Activated CD8-positive, alpha-beta memory T cell treated with anti-CD3 and anti-CD28 coated beads, Interleukin-2, amount 50 U/mL, for 1 hour (primary cell): Measurements from ENCODE around the gene KRTAP12-4.
"Not testable (repeated sequence)": the region's sequence is repeated elsewhere in the genome, so short reads cannot be mapped to it uniquely, and the experiment has no call there.

Experiments used
- DNase-seq: peaks from one replicate; pipeline ENCODE4 v3.0.0-alpha.2; 2020; ENCODE audit errors: extremely low read depth

KRTAP12-4 gene

DNA sequence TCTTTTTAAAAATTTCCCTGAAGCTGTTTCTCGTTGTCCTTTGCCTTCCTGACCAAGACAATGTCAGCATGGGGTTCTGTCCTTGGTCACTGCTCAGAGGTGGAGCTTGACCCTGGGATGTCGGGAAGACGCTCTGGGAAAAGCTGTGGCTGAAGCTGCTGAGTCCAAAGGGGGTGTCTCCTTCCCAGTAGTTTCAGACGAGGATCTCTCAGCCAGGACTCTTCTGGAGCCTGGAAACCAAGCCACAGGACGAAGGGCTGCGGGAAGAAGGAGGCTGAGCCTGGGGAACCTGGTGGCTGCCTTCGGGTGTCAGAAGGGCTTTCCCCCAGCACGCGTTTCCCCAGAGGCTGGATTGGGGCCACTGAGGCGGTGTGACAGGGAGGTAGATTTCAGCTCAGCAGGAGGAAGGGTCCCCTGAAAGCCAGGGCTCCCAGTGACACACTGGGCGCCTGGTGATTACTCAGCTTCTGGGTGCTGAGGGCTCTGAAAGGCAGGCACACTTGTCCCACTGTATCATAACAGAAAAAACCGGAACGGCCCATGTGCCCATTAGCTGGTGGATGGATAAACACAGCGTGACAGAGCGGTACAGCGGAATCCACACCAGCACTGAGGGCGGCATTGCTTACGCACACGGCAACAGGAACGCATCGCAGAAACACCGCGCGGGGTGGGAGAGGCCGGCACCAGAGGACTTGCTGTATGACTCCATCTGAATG, 32.5 kb upstream of the KRTAP12-4 start:
- DNase-seq = no peak

DNA sequence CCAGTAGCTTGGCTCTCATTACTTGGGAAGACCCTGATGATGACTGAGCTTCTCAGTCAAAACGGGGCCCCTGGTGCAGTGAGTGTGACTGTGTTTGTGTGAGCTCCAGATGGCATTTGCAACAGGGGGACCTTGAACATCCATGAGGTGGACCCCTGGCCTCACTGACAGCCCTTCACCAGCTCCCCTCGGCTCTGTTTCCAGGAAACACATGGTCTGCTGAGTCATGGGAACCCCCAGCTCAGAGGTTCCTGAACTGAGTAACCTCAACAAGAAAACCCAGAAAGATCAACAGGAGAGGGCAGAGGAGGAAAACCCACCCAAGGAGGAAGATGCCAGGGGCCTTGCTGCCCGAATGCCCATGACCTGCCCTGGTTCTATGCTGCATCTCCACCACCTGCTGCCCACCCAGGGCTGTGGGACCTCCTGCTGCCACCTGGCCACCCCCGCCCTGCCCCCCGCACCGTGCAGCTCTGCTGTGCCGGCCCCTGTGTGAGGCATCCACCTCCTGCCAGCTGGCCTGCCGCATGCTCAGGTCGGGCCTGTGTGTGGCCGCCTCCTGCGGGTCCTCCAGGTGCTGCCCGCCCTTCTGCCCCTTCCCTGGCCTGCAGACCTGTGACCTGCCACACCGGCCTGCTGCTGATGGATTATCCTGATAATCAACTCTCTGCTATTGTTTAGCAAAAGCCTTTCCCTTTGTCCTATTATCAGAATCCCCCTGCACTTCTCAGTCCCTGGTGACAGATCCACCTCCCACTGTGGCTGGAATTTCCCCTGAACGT, 31.7 kb upstream of the KRTAP12-4 start:
- DNase-seq = no peak

DNA sequence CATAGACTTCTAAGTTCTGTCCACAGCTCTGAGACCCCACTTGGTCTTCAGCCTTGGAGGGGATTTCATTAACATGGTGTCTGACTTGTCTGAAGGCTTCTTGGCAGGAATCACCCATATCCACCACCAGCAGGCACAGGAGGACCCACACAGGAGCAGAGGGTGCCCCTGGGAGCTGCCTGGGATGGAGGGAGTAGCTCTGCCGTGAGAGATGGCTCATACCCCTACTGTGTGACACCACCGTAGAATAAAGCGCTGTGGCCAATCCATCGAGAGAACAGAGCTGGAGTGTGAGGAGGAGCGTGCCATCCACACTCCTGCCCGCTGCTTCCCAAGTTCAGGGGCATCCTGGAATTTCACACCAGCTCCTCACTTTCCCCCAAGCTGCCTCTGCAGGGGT, 30.6 kb upstream of the KRTAP12-4 start:
- DNase-seq = not testable (repeated sequence)

DNA sequence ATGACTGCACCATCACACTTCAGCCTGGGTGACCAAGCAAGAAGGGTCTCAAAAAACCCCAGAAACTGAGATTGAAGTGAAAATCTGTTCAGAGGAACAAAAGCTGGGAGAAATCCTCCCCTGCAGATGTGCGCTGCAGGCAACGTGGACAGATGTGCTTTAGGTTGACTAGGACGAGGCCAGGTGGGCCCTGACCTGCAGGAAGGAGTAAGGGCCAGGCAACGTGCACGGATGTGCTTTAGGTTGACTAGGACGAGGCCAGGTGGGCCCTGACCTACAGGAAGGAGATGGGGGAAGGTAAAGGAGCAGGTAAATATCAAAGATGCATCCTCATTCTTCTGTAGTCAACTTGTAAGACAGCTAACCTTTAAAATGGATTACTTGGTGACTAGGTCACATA, 30.0 kb upstream of the KRTAP12-4 start:
- no peak for DNase-seq

DNA sequence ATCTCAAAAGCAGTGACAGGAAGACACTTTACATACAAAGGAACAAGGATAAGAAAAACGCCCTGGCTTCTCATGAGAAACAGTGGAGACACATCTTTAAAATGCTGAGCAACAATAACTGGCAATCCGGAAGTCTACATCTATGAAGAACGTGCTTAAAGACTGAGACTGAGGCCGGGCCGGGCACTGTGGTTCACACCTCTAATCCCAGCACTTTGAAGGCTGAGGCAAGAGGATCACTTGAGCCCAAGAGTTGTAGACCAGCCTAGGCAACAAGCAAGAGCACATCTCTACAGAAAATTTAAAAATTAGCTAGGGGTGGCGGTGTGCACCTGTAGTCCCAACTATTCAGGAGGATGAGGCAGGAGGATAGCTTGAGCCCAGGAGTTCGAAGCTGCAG, 29.6 kb upstream of the KRTAP12-4 start:
- DNase-seq = no peak

DNA sequence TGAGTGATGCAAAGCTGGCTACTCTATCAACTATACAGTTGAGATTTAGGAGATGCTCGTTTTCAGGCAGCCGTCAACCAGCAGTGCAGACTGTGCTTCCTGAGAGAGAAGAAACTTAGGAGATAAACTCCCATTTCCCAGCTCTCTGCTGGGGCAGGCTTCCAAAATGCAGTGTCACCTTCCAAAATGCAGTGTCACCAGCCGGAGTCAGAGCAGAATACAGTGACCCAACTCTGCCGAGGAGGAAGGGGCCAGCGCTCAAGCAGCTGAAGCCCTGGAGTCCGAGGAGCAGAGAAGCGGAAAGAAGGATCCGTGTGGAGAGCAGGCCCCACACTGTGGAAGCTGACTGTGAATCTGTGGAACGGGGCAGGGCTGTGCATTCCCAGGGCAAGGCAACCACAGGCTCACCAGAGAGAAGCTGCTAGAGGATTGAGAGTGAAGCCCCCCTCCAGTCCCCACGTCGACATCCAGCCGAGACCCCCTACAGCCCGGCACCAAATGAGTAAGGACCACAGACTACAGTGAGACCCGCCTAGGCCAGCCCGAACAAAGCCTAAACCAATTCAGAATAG, 28.2 kb upstream of the KRTAP12-4 start:
- DNase-seq = no peak

DNA sequence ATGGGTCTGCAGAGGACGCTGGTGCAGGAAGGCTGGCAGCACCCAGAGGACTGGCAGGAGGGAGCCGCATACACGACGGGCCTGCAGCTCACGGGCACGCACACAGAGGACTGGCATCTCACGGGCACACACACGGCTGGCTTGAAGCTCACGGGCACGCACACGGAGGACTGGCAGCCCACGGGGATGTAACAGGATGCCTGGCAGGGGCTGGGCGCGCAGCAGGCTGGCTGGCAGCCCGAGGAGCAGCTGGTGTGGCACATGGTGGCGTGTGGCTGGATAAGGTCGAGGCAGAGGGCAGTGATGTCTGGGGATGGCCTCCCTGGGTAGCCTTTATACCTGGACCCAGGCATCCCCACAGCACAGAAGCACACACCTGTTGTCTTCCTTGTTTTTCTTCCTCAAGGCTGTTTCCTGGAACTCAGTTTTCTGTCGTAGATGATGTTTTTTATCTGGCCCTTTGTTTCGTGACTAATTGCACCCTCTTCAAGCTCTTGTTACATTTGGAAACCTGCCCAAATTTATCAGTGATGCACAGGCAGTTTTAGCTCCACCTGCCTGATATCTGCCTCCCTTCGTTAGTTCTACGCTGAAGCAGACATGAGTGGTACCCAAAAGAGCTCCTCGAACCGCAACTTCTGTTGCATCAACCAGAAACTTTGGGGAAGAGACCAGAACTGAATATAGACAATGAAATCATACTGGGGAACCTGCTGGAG, 27.6 kb upstream of the KRTAP12-4 start, which contains the start of gene KRTAP12-1:
Gene KRTAP12-1, minus strand, starts transcription at position 303 of the 719 bp plus-strand sequence. Its CDS starts 40 bp downstream, at position 263.
- DNase-seq = no peak

DNA sequence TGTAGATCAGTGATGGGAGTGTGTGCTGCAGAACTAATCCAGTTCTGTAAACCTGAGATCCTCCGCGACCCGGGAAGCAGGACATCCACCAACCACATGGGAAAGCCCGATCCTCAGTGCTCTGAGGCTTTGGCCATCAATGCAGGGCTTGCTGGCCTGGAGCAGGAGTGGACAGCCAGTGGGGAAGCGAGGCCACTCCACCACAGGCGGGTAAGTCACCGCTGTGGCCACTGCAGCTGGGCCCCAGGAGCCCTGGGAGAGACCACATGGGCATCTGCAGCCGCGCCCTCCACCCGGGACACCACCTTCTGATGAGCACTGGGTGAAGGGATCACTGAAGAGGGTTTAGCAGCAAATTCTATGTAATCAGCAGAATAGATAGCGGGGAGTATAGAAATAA, 26.7 kb upstream of the KRTAP12-4 start:
- DNase-seq = no peak

DNA sequence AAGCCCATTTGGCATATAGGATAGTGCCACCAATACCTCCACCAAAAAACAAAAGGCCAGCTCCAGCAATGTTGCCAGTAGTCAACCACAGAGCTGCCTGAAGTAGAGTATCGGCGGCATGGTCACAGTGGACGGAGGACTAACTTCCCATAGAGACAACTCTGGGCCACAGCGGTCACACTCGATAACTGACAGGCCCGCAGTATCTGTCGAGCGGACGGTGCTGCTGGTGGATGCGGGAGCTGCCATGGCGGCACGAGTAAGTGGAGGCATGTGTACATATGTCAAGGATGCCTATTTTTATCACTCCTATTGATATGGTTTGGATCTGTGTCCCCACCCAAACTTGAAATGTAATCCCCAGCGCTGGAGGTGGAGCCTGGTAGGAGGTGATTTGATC, 23.4 kb upstream of the KRTAP12-4 start:
- DNase-seq = no peak

DNA sequence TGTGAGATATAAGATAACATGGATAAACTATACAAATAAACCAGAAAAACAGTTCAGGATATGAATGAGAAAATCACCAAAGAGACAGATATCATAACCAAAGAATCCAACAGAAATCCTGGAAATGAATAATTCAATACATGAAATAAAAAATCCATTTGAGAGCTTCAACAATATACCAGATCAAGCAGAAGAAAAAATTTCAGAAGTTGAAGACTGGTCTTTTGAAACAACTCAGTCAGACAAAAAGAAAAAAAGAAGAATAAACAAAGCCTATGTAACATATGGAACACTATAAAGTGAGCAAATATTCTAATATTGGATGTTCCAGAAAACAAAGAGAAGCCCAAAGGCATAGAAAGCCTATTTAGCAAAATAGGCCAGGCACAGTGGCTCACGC, 17.5 kb upstream of the KRTAP12-4 start:
- no peak for DNase-seq

DNA sequence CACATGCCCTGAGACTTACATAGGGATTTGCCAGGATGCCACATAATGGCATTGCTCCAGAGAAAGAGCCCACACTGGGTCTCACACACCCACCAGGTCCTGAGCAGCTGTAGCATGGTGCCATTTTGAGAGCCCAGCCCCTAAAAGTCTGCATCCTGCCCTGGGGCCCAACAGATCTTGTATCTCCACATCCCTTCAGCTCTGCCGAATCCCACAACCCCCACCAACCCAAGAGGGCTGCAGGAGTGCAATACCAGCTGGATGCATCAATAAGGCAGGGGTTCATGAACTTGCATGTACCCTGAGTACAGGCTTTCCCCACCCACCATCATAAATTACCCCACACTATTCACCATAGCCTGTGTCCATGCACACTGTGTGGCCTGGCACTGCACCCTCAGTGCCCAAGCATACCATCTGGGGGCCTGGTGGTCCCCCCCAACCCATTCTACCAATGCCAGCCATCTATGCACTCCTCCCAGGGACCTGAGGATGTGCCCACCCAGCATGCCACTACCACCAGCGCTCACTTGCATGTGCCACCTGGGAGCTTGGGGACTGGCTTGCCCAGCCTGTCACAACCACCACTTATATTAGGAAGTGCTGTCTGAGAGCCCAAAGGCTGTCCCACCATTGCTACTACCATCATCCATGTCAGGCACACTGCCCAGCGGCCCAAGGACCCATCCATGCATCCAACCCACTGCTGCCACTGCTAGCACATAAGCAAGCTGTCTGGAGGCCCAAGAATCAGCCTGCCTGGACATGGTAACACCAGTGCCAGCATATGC, 16.4 kb upstream of the KRTAP12-4 start:
- DNase-seq = no peak

DNA sequence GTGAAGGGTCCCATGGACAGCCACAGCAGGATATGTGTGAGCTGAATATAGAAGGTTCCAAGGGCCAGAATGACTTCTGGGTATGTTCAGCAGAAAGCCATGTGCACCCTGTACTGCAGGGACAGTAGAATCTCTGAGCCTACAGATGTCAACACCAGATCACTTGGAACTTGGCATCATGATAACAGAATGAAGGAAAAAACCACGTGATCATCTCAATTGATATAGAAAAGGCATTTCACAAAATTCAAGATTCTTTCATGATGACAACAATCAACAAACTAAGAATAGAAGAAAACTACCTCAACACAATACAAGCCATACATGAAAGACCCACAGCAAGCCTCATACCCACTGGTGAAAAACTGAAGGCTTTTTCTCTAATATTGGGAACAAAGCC, 13.2 kb upstream of the KRTAP12-4 start:
- no peak for DNase-seq

DNA sequence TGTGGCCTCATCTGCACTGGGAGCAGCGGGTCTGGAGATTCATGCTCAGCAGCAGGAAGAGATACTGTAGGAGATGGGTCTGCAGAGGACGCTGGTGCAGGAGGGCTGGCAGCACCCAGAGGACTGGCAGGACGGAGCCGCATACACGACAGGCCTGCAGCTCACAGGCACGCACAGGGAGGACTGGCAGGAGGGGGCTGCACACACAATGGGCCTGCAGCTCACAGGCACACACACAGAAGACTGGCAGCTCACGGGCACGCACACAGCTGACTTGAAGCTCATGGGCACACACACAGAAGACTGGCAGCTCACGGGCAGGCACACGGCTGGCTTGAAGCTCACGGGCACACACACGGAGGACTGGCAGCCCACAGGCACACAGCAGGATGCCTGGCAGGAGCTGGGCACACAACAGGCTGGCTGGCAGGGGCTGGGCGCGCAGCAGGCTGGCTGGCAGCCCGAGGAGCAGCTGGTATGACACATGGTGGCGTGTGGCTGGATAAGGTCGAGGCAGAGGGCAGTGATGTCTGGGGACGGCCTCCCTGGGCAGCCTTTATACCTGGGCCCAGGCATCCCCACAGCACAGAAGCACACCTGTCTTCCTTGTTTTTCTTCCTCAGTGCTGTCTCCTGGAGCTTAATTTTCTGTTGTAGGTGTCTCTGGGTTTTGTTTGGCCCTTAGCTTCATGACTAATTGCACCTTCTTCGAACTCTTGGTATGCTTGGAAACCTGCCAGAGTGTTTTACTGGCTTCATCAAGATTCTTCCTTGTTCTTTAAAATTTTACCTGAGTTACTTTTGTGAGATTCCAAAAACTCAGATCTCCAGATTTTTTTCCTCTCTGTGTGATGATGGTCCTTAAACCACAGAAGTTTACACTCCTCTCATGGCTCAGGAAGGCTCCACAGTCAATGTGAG, 12.2 kb upstream of the KRTAP12-4 start, which contains the start of gene KRTAP12-2:
Gene KRTAP12-2, minus strand, starts transcription at position 527 of the 920 bp plus-strand sequence. Its CDS starts 41 bp downstream, at position 486.
- DNase-seq = no peak

DNA sequence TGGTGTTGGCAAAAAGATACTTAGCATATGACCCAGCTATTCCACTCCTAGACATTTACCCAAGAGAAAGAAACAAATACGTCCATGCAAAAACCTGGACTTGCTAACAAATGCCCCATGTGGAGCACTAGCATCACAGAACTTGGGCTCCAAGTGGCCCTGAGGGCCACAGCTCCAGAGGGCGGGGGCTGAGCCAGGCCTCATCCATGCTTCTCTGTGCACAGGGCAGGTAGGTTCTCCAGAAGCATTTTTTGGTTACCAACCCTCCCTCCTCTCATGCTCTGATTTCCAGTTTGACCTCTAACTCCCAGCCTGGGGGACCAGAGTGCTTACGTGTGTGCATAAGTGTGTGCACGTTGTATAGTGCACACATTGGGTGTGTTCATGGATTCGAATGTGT, 10.2 kb upstream of the KRTAP12-4 start:
- DNase-seq = no peak

DNA sequence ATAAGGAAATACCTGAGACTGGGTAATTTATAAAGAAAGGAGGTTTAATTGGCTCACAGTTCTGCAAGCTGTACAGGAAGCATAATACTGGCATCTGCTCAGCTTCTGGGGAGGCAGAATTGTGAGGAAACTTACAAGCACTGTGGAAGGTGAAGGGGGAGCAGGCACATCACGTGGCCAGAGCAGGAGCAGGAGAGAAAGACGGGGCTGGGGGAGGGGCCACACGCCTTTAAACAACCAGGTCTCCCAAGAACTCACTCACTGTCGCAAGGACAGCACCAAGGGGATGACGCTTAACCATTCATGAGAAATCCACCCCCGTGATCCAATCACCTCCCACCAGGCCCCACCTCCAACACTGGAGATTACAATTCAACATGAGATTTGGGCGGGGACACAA, 7.1 kb upstream of the KRTAP12-4 start:
- not testable (repeated sequence) for DNase-seq

DNA sequence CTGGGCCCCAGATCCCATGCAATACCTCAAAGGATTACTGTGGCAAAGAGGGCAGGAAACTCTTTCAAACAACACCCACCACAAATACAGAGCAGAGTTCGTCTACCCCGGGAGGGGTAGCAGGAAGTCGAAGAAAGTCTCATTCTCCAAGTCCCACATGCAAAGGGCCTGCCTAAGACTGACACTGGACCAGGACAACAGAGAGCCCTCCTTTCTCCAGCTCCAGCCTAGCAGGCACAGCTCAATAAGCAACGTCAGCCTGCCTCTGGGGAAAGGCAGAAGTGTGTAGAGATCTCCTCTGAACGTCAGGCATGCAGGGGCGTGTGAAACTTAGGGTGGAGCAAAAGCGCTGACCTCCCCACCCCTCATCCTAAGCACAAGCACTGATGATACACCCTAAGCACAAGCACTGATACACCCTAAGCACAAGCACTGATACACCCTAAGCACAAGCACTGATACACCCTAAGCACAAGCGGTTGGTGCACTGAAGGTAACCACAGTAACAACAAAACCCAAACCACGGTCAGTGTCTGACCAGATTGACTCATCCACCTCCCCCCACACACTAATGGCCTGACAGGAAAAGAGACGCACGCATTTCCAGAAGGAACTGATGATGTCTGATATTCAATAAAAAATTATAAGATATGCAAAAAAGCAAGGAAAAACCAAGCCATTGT, 4.6 kb upstream of the KRTAP12-4 start:
- DNase-seq = no peak

DNA sequence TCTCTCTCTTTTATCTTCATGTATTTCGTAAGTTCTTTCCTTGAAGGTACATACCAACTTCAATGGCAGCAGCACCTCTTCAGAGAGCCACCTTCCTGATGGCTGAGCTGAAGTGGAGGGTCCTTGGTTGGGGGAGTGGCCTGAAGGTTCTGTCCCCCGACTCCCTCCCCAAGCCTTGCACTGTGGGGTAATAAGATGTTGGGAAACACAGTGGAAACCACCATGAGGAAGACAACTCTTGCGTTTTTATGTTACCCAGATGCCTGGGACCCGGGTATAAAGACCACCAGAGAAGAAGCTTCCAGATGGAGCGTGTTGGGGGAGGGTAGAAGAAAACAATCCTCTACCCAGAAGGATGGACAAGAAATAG, 4.1 kb upstream of the KRTAP12-4 start:
- DNase-seq = no peak

DNA sequence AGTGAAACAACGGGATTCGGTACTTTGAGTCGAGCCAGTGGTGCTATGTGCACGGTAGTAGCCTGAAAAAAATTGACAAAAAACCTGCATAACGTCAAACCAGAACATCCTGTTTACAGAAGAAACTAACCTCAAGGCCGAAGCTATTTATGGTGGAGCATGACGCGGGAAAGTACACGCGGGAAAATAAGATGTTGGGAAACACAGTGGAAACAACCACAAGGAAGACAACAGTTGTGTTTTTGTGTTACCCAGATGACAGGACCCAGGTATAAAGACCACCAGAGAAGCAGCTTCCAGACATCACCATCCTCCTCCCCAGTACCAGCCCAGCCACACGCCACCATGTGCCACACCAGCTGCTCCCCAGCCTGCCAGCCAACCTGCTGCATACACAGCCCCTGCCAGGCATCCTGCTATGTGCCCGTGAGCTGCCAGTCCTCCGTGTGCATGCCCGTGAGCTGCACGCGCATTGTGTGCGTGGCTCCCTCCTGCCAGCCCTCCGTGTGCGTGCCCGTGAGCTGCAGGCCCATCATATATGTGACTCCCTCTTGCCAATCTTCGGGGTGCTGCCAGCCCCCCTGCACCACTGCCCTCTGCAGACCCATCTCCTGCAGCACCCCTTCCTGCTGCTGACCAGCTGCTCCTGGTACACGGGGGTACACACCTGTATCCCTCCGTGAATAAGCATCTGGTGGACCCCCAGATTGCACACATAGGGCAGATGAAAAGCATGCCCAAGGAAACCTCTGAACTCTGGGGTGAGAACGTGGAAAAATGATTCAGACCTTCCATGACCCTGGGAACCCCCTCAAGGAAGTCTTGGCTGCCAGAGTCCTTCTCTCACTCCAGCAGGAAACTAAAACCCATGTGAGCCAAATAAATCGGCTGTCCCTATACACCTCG, 3.4 kb upstream of the KRTAP12-4 start, which contains the start of gene KRTAP12-3:
Gene KRTAP12-3, plus strand, starts transcription at position 298 of the 906 bp plus-strand sequence. Its CDS starts 48 bp downstream, at position 346.
- peak; percentile 32 for DNase-seq
